Glutamatergic neuron (in vitro differentiated cells): ENCODE data around the gene RUNX3. TPM values are rescaled to one million over a fixed set of nuclear protein-coding genes. Genes with fewer than 3 reads are reported as not detected.

ENCODE experiments used
- DNase-seq: peaks from one replicate; pipeline ENCODE4 v3.0.0; 2022
- H3K27ac Mint-ChIP-seq: one replicate; pipeline ENCODE4 v1.8.0; 2020; ENCODE audit warnings: mild to moderate bottlenecking, mixed read lengths, inconsistent platforms; ENCODE audit not compliant: unreplicated experiment
- H3K27me3 Mint-ChIP-seq: one replicate; pipeline ENCODE4 v1.8.0; 2020; ENCODE audit warnings: mild to moderate bottlenecking, moderate library complexity, mixed read lengths, inconsistent platforms; ENCODE audit not compliant: unreplicated experiment
- H3K36me3 Mint-ChIP-seq: one replicate; pipeline ENCODE4 v1.8.0; 2020; ENCODE audit warnings: mild to moderate bottlenecking, mixed read lengths, inconsistent platforms; ENCODE audit not compliant: unreplicated experiment
- H3K4me1 Mint-ChIP-seq: one replicate; pipeline ENCODE4 v1.8.0; 2020; ENCODE audit warnings: mild to moderate bottlenecking, low read depth, mixed read lengths, inconsistent platforms; ENCODE audit not compliant: unreplicated experiment
- H3K4me3 Mint-ChIP-seq: one replicate; pipeline ENCODE4 v1.8.0; 2020; ENCODE audit warnings: mild to moderate bottlenecking, mixed read lengths, inconsistent platforms; ENCODE audit not compliant: unreplicated experiment
- H3K9me3 Mint-ChIP-seq: one replicate; pipeline ENCODE4 v1.8.0; 2020; ENCODE audit warnings: mild to moderate bottlenecking, moderate library complexity, mixed read lengths, inconsistent platforms; ENCODE audit not compliant: unreplicated experiment
- total RNA-seq: library from RNA; stranded (reverse); fragmentation: NEBNext Ultra II Directional; extraction: Animal tissue kit (Norgen Biotek cat#: 25700); gene quantifications from one replicate; pipeline ENCODE4 v1.2.1, GENCODE V29; 2021; ENCODE audit not compliant: unreplicated experiment
- TF ChIP-seq, protein P1 (sequence below): fragments of 200-600 bp; sonication (generic); IDR thresholded peaks from one replicate; pipeline ENCODE4 v1.5.0; 2021; ENCODE audit not compliant: partially characterized antibody, unreplicated experiment

RUNX3 gene
- total RNA-seq, 1 donor from 2014 or later, result 0.15 TPM

DNA sequence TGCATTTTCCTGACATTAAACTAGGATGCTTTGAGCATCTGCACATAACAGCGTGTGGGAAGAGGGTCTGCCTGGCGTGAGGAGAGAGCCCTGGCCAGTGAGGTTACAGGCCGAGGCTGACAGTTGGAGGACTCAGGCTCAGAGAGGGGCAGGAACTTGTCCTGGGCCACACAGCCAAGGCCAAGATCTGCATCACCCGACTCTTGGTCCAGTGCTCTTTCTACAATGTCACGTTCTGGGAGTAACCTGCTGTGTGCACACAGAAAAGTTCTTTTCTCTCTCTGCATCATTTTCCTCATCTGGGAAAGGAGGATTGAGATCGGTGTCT is 42.8 kb upstream of the RUNX3 start:
- Mint-ChIP-seq H3K4me1 (peaks cover 9% of the 10 kb centered on the region), H3K27ac (no peak overlapping the region), H3K9me3 (peaks cover 9% of the 10 kb centered on the region), H3K27me3 (peaks cover 2% of the 10 kb centered on the region), H3K4me3 (no peak overlapping the region), H3K36me3 (peaks cover 22% of the 10 kb centered on the region)
- TF ChIP-seq, protein P1, sequence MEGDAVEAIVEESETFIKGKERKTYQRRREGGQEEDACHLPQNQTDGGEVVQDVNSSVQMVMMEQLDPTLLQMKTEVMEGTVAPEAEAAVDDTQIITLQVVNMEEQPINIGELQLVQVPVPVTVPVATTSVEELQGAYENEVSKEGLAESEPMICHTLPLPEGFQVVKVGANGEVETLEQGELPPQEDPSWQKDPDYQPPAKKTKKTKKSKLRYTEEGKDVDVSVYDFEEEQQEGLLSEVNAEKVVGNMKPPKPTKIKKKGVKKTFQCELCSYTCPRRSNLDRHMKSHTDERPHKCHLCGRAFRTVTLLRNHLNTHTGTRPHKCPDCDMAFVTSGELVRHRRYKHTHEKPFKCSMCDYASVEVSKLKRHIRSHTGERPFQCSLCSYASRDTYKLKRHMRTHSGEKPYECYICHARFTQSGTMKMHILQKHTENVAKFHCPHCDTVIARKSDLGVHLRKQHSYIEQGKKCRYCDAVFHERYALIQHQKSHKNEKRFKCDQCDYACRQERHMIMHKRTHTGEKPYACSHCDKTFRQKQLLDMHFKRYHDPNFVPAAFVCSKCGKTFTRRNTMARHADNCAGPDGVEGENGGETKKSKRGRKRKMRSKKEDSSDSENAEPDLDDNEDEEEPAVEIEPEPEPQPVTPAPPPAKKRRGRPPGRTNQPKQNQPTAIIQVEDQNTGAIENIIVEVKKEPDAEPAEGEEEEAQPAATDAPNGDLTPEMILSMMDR, result no peak
- DNase-seq, result no peak

DNA sequence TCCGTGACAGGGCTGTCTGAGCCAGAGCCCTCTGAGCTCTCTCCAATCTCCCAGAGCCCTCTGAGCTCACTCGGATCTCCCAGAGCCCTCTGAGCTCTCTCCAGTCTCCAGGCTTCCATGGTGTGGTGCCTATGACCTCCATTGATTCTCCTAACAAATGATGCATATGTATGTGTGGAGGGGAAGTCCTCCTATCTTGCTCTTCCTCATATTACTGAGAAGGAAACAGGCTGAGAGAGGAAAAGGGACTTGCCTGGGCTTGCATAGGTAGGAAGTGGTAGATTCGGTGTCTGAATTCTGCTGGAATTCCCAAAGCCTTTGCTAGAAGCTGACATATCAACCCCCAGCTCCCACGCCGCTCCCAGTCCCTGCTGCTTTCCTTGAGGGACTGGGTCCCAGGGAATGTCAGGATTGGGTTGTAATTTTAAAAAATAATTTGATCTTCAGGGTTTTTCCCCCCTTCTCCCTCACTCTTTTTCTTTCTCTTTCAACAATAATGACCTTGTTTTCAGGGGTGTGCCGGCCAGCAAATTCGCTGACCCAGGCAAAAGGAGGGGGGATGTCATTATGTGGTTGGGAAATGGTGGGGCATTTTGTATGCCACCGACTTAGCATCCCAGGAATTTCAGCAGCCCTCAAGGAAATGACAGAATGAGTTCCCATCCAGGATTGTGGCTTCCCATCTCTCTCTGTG is 42.3 kb upstream of the RUNX3 start:
- Mint-ChIP-seq H3K36me3 (peaks cover 22% of the 10 kb centered on the region), H3K4me3 (no peak overlapping the region), H3K27ac (no peak overlapping the region), H3K4me1 (peaks cover 9% of the 10 kb centered on the region), H3K27me3 (peaks cover 2% of the 10 kb centered on the region), H3K9me3 (peaks cover 9% of the 10 kb centered on the region)
- DNase-seq, result no peak
- TF ChIP-seq, protein P1, result no peak

DNA sequence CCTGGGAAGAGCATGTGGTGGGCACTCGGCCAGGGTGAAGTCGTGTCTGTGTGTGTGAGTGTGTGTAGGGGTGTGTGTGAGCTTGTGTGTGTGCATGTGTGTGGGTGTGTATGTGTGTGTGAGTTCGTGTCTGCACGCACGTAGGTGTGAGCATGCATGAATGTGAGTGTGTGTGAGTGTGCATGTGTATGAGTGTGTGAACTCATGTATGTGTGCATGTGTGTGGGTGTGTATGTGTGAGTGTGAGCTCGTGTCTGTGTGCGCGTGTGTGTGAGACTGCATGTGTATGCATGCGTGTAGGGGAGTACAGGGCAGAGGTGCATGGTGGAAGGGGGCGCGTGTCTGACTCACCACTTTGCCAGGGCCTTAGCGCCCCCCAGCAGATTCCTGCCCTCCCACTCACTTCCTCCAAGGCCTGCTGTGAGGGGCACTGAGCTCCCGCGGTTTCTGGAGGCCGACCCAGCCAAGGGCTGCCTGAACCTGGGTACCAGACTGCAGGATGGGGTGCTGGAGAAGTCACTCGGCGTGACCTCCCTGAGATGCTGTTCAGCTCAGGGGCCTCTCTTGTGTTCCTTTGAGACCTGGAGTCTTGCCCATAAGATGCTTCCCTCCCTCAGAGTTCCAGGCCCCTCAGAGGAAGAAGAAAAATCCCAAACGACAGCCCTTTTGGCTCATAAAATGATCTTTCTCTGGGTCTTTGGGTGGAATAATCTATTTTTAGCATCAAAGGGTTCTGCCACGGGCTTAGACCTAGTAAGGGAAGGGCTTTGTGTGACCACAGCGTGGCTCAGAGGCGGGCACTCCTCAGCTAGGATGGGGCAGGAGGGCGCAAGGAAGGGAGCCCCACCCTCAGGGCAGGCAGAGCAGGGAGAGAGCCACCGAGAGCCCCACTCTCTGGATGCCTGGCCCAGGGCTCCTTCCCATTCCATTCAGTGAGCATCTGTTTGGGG is 41.1 kb upstream of the RUNX3 start:
- H3K36me3 Mint-ChIP-seq, result peaks cover 16% of the 10 kb centered on the region
- peaks cover 9% of the 10 kb centered on the region for H3K9me3 Mint-ChIP-seq
- no peak overlapping the region for H3K4me3 Mint-ChIP-seq
- no peak overlapping the region for H3K27ac Mint-ChIP-seq
- TF ChIP-seq, protein P1, result no peak
- H3K4me1 Mint-ChIP-seq, result peaks cover 9% of the 10 kb centered on the region
- DNase-seq, result no peak
- peaks cover 2% of the 10 kb centered on the region for H3K27me3 Mint-ChIP-seq

DNA sequence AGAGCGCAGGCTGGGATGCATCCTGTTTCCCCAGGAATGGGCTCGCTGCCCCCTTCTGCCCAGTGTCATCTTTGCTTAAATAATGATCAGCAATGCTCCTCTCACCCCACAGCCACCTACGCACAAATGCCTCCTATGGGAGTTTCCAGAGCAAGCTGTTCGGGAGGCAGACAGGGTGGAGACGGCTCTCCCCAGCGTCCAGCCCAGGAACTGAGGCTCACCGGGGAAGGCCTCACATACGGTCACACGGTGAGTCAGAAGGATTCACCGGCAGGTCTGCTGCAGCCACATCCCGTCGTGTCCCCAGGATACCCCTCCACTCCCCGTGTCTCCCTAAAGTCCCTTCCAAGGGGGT is 40.3 kb upstream of the RUNX3 start:
- TF ChIP-seq, protein P1, result no peak
- H3K4me3 Mint-ChIP-seq, result no peak overlapping the region
- no peak for DNase-seq
- H3K36me3 Mint-ChIP-seq, result peaks cover 8% of the 10 kb centered on the region
- peaks cover 9% of the 10 kb centered on the region for H3K4me1 Mint-ChIP-seq
- no peak overlapping the region for H3K27ac Mint-ChIP-seq
- H3K9me3 Mint-ChIP-seq, result peaks cover 9% of the 10 kb centered on the region
- H3K27me3 Mint-ChIP-seq, result peaks cover 2% of the 10 kb centered on the region
